ENCODE results near the gene ZNF436. TPM values are rescaled to one million over a fixed set of nuclear protein-coding genes. Genes with fewer than 3 reads are reported as not detected.
A peak's percentile ranks its signal among the peaks of the same experiment; 100 is the strongest.

Gene ZNF436
- total and polyA plus RNA-seq, 2 of the 13 experiments (the other 11 are each of a cell fraction or from before 2014, with no cell fraction given), result 4.3 to 9.9 TPM

DNA sequence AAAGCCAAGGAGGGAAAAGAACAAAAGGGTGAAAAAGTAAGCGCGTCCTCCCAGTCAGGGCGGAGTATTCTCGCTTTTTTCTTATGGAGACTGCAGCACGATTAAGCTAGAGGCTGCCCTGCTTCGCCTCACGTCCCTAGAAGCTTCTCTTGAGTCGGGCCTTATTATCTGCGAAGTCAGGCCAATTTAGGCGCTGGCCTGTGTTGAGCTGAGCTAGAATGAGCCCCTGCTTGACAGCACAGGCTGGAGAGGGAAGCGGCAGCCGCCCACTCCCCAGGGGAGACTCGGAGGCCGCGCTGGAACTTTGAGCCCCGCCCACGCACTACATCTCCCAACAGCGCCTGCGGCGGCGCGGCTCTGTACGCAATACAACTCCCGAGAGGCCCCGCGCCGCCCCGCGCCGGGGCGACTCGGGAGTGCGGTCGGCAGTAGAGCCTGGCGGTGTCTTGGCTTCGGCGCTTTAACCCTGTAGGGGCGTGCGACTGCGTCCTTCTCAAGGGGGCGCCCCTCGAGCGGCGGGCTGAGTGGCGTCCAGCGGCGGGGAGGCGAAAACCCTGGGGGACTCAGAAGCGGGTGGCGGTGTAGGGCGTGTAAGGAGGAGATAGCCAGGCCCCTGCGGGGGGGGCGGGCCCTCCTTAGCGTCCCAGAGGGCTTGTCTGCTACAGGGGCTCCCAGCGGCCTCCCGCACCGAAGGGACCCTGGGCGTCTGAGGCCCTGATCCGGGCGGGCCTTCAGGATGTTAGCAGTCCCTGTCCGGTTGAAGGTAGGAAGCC, 888 bp downstream of the ZNF436 start (continued):
- TF ChIP-seq ZNF549 (CRISPR knock-in tag; IDR thresholded peaks at IDR 0.05) (no peak), SMARCC2 (IDR thresholded peaks at IDR 0.05) (no peak), ZNF768 (CRISPR knock-in tag; IDR thresholded peaks at IDR 0.05) (peak; percentile 67; the same call in 1 of the 2 replicates), GTF3A (CRISPR knock-in tag; conservative IDR thresholded peaks at IDR 0.05) (no peak; the same call in 1 of the 2 replicates), ZNF264 (CRISPR knock-in tag; IDR thresholded peaks at IDR 0.05) (0 out of 2 replicates have a peak, but pooled peaks have one; percentile 22), GABPA (IDR thresholded peaks at IDR 0.05; ENCODE audit: low read depth, low read length) (peak; percentile 35; the same call in 1 of the 2 replicates), GABPA (CRISPR knock-in tag; IDR thresholded peaks at IDR 0.05; ENCODE audit: low read depth) (peak; percentile 32; the same call in 1 of the 2 replicates), ZFP37 (CRISPR knock-in tag; IDR thresholded peaks at IDR 0.05; ENCODE audit: borderline replicate concordance) (no peak; the same call in 1 of the 2 replicates), ZNF224 (CRISPR knock-in tag; IDR thresholded peaks at IDR 0.05) (peak; percentile 67; the same call in 1 of the 2 replicates), HMG20B (CRISPR knock-in tag; conservative IDR thresholded peaks at IDR 0.05) (no peak), GMEB1 (CRISPR knock-in tag; IDR thresholded peaks at IDR 0.05; ENCODE audit: borderline replicate concordance) (peak; percentile 93), MYC (CRISPR knock-in tag; IDR thresholded peaks at IDR 0.05; ENCODE audit: borderline replicate concordance) (peak; percentile 54; the same call in 1 of the 2 replicates), ZNF839 (CRISPR knock-in tag; IDR thresholded peaks at IDR 0.05; ENCODE audit: borderline replicate concordance) (no peak), ZNF746 (CRISPR knock-in tag; IDR thresholded peaks at IDR 0.05) (no peak; the same call in 1 of the 2 replicates), RAD21 (CRISPR knock-in tag; IDR thresholded peaks at IDR 0.05) (peak; percentile 51), ZNF101 (CRISPR knock-in tag; IDR thresholded peaks at IDR 0.05; ENCODE audit: borderline replicate concordance, low read depth) (no peak), HNRNPL (IDR thresholded peaks at IDR 0.05; ENCODE audit: low read depth, low read length) (no peak), ATF7 (IDR thresholded peaks at IDR 0.05) (no peak), ATF7 (CRISPR knock-in tag; IDR thresholded peaks at IDR 0.05) (0 out of 2 replicates have a peak, but pooled peaks have one; percentile 74), MYNN (CRISPR knock-in tag; IDR thresholded peaks at IDR 0.05; ENCODE audit: low read depth) (no peak), ZNF572 (CRISPR knock-in tag; IDR thresholded peaks at IDR 0.05) (peak; percentile 22; the same call in 1 of the 2 replicates), BHLHE40 (IDR thresholded peaks at IDR 0.05; ENCODE audit: low read length) (no peak), ZNF577 (CRISPR knock-in tag; IDR thresholded peaks at IDR 0.05; ENCODE audit: borderline replicate concordance, low read depth) (peak; percentile 49; the same call in 1 of the 2 replicates), PHF8 (CRISPR knock-in tag; IDR thresholded peaks at IDR 0.05) (peak; percentile 90), ZNF512B (CRISPR knock-in tag; IDR thresholded peaks at IDR 0.05; ENCODE audit: borderline replicate concordance) (no peak)
- TF ChIP-seq, protein P1, sequence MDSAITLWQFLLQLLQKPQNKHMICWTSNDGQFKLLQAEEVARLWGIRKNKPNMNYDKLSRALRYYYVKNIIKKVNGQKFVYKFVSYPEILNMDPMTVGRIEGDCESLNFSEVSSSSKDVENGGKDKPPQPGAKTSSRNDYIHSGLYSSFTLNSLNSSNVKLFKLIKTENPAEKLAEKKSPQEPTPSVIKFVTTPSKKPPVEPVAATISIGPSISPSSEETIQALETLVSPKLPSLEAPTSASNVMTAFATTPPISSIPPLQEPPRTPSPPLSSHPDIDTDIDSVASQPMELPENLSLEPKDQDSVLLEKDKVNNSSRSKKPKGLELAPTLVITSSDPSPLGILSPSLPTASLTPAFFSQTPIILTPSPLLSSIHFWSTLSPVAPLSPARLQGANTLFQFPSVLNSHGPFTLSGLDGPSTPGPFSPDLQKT (CRISPR knock-in tag; IDR thresholded peaks at IDR 0.05; ENCODE audit: borderline replicate concordance), result no peak

Measured in HepG2 (cell line).